ENCODE measurements around the gene GRIA1. TPM values are rescaled to one million over a fixed set of nuclear protein-coding genes. Genes with fewer than 3 reads are reported as not detected.

GRIA1 gene
- total RNA-seq, 1 experiment from 2014 or later: 0.81 TPM

DNA sequence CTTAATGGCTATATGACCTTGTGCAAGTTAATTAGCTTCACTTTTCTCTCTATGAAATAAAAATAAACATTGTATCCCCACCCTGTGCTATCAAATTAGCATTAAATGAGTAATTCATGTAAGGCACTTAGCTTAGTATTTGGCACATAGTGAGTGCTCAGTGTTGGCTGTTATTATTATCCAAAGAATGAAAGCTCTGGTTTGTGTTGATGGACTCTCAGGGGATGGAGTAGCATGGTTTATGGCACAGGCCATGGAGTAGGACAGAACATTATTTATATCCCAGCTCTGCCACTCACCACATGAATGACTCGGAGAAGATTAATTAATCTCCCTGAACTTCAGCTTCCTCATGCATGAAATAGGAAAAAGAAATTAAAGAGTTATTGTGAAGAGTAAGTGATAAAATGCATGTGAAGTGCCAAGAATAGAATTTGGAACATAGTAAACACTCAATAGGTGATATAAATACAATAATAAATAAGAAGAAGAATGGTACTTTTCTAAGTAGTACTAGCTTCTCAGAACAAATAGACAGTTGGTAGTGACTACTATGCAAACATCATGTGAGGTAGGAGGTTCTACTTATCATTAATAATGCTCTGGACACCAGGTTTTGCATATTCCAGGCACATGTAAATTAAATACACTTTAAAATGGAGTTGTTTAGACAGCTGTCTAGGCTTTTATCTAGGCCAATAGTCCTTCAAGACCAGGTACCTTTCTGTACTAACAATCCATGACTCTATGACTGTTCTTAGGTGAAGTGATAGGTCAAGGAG lies 146.4 kb downstream of the GRIA1 start (continued):
- TF ChIP-seq, protein P1, sequence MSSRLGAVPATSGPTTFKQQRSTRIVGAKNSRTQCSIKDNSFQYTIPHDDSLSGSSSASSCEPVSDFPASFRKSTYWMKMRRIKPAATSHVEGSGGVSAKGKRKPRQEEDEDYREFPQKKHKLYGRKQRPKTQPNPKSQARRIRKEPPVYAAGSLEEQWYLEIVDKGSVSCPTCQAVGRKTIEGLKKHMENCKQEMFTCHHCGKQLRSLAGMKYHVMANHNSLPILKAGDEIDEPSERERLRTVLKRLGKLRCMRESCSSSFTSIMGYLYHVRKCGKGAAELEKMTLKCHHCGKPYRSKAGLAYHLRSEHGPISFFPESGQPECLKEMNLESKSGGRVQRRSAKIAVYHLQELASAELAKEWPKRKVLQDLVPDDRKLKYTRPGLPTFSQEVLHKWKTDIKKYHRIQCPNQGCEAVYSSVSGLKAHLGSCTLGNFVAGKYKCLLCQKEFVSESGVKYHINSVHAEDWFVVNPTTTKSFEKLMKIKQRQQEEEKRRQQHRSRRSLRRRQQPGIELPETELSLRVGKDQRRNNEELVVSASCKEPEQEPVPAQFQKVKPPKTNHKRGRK (CRISPR knock-in tag; IDR thresholded peaks at IDR 0.05; ENCODE audit: borderline replicate concordance): no peak
- no peak for TF ChIP-seq RELA (CRISPR knock-in tag; IDR thresholded peaks at IDR 0.05; ENCODE audit: borderline replicate concordance)
- TF ChIP-seq, protein P2, sequence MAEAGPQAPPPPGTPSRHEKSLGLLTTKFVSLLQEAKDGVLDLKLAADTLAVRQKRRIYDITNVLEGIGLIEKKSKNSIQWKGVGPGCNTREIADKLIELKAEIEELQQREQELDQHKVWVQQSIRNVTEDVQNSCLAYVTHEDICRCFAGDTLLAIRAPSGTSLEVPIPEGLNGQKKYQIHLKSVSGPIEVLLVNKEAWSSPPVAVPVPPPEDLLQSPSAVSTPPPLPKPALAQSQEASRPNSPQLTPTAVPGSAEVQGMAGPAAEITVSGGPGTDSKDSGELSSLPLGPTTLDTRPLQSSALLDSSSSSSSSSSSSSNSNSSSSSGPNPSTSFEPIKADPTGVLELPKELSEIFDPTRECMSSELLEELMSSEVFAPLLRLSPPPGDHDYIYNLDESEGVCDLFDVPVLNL (CRISPR knock-in tag; IDR thresholded peaks at IDR 0.05; ENCODE audit: borderline replicate concordance, low read depth): no peak
- no peak for TF ChIP-seq GTF2I (CRISPR knock-in tag; conservative IDR thresholded peaks at IDR 0.05)
- TF ChIP-seq ELF4 (CRISPR knock-in tag; IDR thresholded peaks at IDR 0.05; ENCODE audit: low read depth): no peak

DNA sequence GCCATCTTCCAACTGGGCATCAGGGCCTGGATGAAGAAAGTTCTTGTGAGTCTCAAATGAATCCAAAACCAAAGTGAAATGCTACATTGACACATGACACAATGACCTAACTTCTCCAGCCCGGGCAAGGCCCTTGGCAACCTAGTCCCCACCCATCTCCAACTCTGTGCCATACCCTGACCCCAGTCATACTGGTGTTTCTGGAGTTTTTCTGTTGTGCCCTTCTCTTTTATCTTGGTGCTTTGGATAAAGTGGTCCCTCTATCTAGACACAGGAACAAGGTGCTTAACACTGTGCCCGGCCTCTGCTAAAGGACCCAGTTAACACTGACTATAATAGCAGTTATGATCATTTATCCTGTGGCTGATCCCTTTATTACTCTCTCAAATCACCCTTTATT lies 149.8 kb downstream of the GRIA1 start:
- H3K9me3 Mint-ChIP-seq: no peaks in the 10 kb centered on the region
- H3K36me3 Mint-ChIP-seq: no peaks in the 10 kb centered on the region
- peaks cover 9% of the 10 kb centered on the region for H3K4me1 Mint-ChIP-seq
- no peak overlapping the region for H3K4me3 Mint-ChIP-seq
- no peak for ATAC-seq
- ChIA-PET CTCF (no interaction called here), POLR2A (no interaction called here)
- no peaks in the 10 kb centered on the region for H3K27me3 Mint-ChIP-seq (ENCODE audit: low read depth)
- no peak overlapping the region for H3K27ac Mint-ChIP-seq
- TF ChIP-seq MXD4 (CRISPR knock-in tag; IDR thresholded peaks at IDR 0.05; ENCODE audit: borderline replicate concordance) (no peak), IRF2 (CRISPR knock-in tag; IDR thresholded peaks at IDR 0.05; ENCODE audit: borderline replicate concordance, low read depth) (no peak), ZNF121 (CRISPR knock-in tag; IDR thresholded peaks at IDR 0.05) (no peak), CREM (CRISPR knock-in tag; IDR thresholded peaks at IDR 0.05) (no peak), FOXK1 (CRISPR knock-in tag; IDR thresholded peaks at IDR 0.05) (no peak), MYBL2 (CRISPR knock-in tag; IDR thresholded peaks at IDR 0.05) (no peak), SMAD4 (CRISPR knock-in tag; IDR thresholded peaks at IDR 0.05) (no peak)
- TF ChIP-seq, protein P3, sequence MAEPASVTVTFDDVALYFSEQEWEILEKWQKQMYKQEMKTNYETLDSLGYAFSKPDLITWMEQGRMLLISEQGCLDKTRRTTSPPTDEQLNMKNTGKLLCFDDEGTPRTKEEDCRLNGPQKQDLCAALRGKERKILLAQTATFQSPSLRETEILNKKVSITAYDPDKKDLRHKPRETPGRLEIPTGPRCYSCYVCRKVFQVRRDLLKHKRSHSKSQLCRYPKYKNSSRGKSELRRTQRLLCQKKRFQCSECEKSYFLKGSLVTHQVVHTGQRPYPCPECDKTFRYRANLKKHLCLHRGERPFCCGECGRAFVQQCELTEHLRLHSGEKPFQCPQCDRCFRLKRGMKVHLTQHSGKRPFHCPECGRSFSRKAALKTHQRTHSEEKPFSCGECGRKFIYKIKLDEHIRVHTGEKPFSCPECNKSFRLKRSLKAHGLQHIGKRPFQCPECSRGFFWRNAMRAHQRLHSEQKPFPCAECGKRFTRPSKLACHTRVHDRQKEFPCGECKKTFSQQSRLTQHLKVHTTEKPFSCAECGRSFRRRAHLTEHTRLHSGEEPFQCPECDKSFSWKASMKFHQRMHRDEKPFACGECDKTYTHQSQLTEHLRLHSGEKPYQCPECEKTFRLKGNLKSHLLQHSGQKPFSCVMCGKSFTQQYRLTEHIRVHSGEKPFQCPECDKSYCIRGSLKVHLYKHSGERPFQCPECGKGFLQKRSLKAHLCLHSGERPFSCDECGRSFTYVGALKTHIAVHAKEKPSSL (CRISPR knock-in tag; conservative IDR thresholded peaks at IDR 0.05): no peak
- TF ChIP-seq, protein P4, sequence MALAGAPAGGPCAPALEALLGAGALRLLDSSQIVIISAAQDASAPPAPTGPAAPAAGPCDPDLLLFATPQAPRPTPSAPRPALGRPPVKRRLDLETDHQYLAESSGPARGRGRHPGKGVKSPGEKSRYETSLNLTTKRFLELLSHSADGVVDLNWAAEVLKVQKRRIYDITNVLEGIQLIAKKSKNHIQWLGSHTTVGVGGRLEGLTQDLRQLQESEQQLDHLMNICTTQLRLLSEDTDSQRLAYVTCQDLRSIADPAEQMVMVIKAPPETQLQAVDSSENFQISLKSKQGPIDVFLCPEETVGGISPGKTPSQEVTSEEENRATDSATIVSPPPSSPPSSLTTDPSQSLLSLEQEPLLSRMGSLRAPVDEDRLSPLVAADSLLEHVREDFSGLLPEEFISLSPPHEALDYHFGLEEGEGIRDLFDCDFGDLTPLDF (CRISPR knock-in tag; IDR thresholded peaks at IDR 0.05): no peak
- TF ChIP-seq, protein P5, sequence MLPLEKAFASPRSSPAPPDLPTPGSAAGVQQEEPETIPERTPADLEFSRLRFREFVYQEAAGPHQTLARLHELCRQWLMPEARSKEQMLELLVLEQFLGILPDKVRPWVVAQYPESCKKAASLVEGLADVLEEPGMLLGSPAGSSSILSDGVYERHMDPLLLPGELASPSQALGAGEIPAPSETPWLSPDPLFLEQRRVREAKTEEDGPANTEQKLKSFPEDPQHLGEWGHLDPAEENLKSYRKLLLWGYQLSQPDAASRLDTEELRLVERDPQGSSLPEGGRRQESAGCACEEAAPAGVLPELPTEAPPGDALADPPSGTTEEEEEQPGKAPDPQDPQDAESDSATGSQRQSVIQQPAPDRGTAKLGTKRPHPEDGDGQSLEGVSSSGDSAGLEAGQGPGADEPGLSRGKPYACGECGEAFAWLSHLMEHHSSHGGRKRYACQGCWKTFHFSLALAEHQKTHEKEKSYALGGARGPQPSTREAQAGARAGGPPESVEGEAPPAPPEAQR (CRISPR knock-in tag; IDR thresholded peaks at IDR 0.05): no peak
- no peak for DNase-seq (ENCODE audit: low spot score)

DNA sequence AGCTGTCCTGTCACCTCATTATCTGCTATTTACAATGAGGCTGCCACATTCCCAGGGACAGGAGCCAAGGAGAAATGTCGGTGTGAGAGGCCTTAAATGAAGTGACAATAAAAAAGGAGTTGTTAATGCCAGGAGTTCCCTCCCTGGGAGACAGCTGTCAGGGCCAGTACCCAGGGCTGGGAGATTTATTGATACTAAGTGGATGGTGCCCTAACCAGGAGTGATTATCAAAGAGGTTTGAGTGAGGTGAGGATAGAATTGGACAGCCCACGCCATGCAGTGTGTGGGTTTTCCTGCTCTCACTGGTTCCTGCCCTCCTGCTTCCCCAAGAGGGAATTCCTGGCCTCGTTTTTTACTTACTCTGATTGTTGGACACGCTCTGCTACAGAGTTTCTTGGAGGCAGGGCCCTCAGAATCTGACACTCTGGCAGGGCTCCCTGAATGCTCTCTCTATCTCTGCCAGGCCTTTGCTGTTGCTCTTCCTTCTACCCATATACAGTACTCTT lies 150.8 kb downstream of the GRIA1 start:
- ChIA-PET CTCF (no interaction called here), POLR2A (no interaction called here)
- H3K4me1 Mint-ChIP-seq: peaks cover 11% of the 10 kb centered on the region
- TF ChIP-seq, protein P6, sequence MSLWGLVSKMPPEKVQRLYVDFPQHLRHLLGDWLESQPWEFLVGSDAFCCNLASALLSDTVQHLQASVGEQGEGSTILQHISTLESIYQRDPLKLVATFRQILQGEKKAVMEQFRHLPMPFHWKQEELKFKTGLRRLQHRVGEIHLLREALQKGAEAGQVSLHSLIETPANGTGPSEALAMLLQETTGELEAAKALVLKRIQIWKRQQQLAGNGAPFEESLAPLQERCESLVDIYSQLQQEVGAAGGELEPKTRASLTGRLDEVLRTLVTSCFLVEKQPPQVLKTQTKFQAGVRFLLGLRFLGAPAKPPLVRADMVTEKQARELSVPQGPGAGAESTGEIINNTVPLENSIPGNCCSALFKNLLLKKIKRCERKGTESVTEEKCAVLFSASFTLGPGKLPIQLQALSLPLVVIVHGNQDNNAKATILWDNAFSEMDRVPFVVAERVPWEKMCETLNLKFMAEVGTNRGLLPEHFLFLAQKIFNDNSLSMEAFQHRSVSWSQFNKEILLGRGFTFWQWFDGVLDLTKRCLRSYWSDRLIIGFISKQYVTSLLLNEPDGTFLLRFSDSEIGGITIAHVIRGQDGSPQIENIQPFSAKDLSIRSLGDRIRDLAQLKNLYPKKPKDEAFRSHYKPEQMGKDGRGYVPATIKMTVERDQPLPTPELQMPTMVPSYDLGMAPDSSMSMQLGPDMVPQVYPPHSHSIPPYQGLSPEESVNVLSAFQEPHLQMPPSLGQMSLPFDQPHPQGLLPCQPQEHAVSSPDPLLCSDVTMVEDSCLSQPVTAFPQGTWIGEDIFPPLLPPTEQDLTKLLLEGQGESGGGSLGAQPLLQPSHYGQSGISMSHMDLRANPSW (CRISPR knock-in tag; conservative IDR thresholded peaks at IDR 0.05; ENCODE audit: low read depth): no peak
- TF ChIP-seq, protein P7, sequence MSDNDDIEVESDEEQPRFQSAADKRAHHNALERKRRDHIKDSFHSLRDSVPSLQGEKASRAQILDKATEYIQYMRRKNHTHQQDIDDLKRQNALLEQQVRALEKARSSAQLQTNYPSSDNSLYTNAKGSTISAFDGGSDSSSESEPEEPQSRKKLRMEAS (CRISPR knock-in tag; IDR thresholded peaks at IDR 0.05): no peak
- TF ChIP-seq GRHL2 (CRISPR knock-in tag; IDR thresholded peaks at IDR 0.05; ENCODE audit: insufficient replicate concordance, severe bottlenecking): no peak
- no peak for TF ChIP-seq ZNF423 (CRISPR knock-in tag; IDR thresholded peaks at IDR 0.05)
- no peak for TF ChIP-seq ZBTB21 (CRISPR knock-in tag; IDR thresholded peaks at IDR 0.05; ENCODE audit: borderline replicate concordance)
- no peaks in the 10 kb centered on the region for H3K27me3 Mint-ChIP-seq (ENCODE audit: low read depth)
- no peak for ATAC-seq
- no peaks in the 10 kb centered on the region for H3K36me3 Mint-ChIP-seq
- H3K27ac Mint-ChIP-seq: no peak overlapping the region
- DNase-seq (ENCODE audit: low spot score): no peak
- no peaks in the 10 kb centered on the region for H3K9me3 Mint-ChIP-seq
- H3K4me3 Mint-ChIP-seq: no peak overlapping the region

Measured in WTC11 (cell line).